Stimulated activated CD8-positive, alpha-beta memory T cell treated with anti-CD3 and anti-CD28 coated beads, Interleukin-4, amount 100 ng/mL, for 1 hour (primary cell): ENCODE data around the gene EPB41.
"Not testable (repeated sequence)": the region's sequence is repeated elsewhere in the genome, so short reads cannot be mapped to it uniquely, and the experiment has no call there.

Source experiments
- DNase-seq, 2 donors: peaks; one replicate each; pipeline ENCODE4 v3.0.0-alpha.2; 2020; ENCODE audit warnings: low read depth in 2 of 2, low spot score in 1 of 2

The EPB41 gene

DNA sequence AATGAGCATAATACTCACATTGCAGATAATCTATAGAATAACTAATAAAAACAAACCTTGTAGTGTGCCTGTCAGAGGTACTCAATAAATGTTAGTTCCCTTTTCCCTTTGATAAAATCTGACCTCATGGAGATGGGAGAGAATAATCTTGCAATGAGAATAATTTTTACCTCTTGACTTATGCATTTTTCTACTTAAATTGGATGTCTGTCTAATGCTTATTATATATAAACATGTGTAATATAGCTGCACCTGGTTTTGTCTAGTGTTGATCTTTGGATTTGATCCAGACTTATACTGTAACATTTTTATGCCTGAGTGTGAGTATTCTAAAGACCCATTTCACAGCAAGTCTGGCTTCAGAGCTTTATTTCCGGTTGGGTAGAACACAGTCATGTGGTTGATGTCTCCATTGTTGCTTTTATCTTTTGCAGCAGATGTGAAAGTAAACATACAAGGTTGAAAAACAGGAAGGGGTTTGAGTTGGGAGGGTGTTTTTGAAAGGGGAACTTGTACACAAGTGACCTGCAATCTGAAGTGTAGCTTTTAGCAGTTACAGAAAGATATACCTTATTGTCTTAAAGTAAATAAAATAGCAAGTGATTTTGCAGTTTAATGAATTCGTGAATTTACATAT lies 12.4 kb downstream of the EPB41 start:
- DNase-seq: no peak

DNA sequence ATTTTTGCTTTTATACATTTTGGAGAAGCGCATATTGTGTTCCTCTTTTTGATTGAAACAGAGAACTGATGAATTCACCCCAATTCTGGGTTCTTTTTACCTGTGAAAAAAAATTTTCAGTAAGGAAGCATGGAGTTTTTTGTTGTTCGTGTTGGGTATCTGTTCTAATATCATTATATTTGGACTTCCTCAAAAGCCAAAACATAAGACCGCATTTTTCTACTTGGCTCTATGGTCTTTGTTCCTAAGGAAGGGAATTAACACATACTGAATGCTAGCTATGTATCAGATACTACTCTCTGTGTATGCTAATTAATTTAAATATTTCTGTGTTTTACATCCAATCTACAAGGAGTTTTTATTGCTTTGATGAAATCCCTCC lies 12.9 kb downstream of the EPB41 start:
- no peak for DNase-seq

GRCh38 chr1:28927648-28928313 lies 13.4 kb downstream of the EPB41 start:
- no peak for DNase-seq

GRCh38 chr1:28928314-28928941 lies 14.1 kb downstream of the EPB41 start:
- no peak for DNase-seq

DNA sequence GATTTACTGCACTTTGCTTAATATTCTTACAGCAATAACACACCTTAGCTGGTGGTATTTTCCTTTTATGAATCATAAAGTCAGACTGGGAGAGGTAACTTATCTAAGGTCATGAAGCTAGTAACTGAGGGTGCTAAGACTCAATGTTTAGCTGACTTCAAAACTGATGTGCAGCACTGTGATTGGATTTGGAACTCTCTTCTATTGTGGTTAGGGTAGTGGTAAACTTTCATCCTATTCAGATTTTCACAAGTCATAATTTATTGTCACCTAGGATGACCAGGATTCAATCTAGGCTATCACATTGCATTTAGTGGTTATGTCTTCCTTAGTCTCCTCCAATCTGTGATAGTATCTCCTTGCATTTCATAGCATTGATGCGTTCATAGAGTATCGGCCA lies 18.9 kb downstream of the EPB41 start:
- no peak for DNase-seq

DNA sequence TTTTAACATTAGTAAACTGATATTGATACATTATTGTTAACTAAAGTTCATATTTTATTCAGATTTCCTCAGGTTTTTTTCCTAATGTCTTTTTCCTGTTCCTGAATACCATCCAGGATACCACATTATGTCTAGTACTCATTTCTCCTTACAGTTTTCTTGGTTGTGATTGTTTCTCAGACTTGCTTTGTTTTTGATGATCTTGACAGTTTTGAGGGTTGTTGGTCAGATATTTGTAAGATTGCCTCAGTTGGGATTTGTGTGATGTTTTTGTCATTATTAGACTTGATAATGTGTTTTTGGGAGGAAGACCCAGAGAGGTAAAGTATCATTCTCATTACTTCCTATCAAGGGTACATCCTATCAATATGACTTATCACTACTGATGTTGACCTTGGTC lies 19.5 kb downstream of the EPB41 start:
- DNase-seq: no peak

GRCh38 chr1:28934676-28935075 lies 20.3 kb downstream of the EPB41 start:
- no peak for DNase-seq

DNA sequence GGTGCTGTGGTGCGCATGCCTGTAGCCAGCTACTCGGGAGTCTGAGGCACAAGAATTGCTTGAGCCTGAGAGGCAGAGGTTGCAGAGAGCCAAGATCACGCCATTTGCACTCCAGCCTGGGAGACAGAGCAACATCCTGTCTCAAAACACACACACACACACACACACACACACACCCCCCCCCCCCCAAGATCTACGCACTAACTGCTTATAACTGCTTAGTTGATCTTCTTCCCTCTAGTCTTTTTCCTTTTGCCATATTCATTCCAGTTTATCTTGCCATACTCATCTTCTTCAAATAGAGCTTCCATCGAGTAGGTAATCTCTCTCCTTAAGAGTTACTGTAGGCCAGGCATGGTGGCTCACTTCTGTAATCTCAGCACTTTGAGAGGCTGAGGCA lies 20.9 kb downstream of the EPB41 start:
- no peak for DNase-seq

DNA sequence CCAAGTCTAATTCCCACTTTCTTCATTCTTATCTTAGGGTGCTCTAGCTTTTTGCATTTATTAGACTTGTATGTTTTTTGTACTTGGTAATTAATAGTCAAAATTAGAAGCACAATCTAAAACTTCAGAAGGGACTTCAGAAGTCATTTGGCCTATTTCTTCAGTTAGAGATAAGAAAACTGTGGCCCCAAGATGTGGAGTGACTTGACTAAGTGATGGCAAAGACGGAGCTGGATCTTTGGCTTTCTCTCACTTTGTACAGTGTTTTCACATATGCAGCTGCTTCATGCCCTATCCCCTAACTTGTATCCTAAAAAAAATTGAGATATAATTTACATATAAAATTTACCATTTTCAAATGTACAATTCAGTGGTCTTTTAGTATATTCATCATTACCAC lies 21.7 kb downstream of the EPB41 start:
- DNase-seq: no peak

DNA sequence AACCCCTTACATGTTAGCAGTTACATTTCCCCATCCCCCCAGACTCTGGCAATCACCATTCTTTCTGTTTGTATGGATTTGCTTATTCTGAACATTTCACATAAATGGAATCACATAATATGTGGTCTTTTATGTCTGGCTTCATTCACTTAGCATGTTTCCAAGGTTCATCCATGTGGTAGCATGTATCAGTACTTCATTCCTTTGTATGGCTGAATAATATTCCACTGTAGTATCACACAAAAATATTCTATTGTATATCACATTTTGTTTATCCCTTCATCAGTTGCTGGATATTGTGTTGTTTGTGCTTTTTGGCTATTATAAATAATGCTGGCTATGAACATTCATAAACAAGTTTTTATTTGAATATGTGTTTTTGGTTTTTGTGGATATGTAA lies 22.2 kb downstream of the EPB41 start:
- no peak for DNase-seq

DNA sequence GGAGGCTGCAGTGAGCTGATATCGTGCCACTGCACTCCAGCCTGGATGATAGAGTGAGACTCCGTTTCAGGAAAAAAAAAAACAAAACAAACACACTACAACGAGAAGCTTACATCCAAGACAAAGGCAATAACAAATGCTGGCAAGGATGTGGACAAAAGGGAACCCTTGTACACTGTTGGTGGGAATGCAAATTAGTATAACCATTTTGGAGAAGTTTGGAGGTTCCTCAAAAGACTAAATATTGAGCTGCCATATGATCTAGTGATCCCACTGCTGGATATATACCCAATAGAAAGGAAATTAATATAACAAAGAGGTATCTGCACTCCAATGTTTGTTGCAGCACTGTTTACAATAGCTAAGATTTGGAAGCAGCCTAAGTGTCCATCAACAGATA lies 29.2 kb downstream of the EPB41 start:
- DNase-seq: not testable (repeated sequence)

DNA sequence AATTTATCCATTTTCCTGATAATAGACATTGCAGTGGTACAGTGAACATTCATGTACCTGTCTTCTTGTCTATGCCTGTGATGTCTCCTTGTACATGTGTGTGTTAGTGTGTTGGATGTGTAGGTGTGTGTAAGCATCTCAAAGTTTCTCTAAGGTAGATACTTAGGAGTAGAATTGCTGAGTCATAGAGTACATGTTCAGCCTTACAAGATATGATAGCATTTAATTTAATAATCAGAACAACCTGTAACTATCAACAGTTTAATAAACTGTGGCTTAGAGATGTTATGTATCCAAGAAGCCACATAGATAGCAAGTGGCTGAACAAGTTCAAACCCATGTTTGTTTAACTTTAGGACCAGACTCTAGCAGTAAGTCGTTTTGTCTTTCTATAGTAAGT lies 35.6 kb downstream of the EPB41 start:
- no peak for DNase-seq

GRCh38 chr1:28950449-28950848 lies 36.1 kb downstream of the EPB41 start:
- no peak for DNase-seq

- DNase-seq: no peak
These were observed 39.9 kb downstream of the EPB41 start for GRCh38 chr1:28954126-28954726.

- no peak for DNase-seq
These were observed 41.7 kb downstream of the EPB41 start for GRCh38 chr1:28956038-28956464.

GRCh38 chr1:28962114-28962831 lies 47.9 kb downstream of the EPB41 start:
- not testable (repeated sequence) for DNase-seq

DNA sequence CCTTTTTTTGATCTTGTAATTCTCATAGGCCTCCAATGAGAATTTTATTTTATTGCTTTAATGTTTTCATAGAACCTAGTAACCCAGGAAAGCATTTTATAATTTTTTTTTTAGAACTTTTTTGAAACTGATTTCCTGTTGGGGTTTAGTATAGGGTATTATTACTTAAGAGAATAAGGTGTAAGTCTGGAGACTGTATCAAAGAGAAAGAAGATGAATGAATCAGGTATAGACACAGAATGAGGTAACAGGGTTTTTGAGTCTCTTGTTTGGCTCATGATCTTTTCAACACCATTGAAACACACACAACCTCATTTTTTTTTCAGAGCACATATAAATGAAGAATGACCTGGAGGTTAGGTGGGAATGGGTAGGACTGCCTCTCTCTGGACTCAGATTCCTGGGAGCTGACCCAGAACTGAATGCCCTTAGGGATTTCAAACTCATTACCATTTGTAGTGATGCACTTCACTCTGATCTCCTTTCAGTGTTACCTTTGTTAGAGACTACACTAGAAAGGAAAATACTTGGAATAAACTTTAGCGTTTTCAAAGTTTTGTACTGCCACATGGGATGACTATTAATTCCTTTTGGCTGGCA lies 51.0 kb downstream of the EPB41 start:
- DNase-seq: no peak

GRCh38 chr1:28966617-28967016 lies 52.2 kb downstream of the EPB41 start:
- no peak for DNase-seq

GRCh38 chr1:28971980-28972771 lies 57.8 kb downstream of the EPB41 start:
- DNase-seq: no peak
